ENCODE measurements around the gene ANKRD39. TPM values are rescaled to one million over a fixed set of nuclear protein-coding genes. Genes with fewer than 3 reads are reported as not detected.

ANKRD39 gene
- total RNA-seq, 1 experiment from 2014 or later = 29.4 TPM

DNA sequence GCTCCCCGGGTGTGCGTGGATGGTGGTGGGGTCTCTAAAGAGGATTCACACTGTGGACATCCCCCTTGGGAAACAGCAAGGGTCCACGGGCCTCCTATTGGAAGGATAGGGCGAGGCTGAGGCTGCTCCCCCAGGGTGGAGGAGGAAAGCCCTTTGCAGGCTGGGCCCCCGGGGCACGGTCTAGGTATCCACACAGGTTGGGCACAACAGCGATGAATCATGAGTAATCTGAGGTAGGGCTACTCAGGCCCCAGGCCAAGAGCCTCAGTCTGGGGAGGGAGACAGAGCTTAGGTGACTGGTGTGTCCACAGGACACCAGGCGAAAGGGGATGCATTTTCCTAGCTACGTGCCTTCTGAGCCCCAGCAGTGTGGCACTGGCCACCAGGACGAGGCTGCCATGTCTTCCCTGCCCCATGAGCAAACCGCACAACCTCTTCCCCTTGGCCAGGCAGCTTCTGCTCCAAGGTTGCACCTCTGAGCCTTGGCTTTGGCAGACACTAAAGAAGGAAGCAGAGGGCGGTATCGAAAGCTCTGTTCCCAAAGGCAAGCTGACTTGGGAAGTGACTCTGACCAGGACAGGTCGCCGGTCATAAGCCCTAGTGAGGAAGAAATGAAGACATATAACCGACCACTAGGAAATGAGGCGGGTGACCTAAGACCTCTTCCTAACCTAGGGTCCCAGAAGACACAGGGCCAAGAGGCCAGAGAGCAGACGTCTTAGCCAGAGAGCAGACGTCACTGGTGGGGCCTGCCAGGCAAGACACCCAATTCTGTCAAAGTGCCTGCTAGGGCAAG is 26.7 kb upstream of the ANKRD39 start:
- peak; percentile 74 for ATAC-seq
- no TSS peak for BruUV-seq (replicated peaks)
- peak overlapping the region; percentile 56 for H3K27ac ChIP-seq (ENCODE audit: low read length)
- H3K4me3 ChIP-seq (ENCODE audit: low read length) = no peak overlapping the region
- H3K4me2 ChIP-seq (ENCODE audit: low read length) = peak overlapping the region; percentile 50
- no peaks in the 10 kb centered on the region for H3K9me3 ChIP-seq (ENCODE audit: low read length)
- CTCF ChIA-PET = interaction anchor here (0.6 to 1.2 kb wide), 2 partner anchors 16 to 837 kb away, joined by 3 read pairs; no protein-coding TSS in a partner anchor
- intact Hi-C loops (cut with micrococcal nuclease) = no loop called here
- TF ChIP-seq, protein P1, sequence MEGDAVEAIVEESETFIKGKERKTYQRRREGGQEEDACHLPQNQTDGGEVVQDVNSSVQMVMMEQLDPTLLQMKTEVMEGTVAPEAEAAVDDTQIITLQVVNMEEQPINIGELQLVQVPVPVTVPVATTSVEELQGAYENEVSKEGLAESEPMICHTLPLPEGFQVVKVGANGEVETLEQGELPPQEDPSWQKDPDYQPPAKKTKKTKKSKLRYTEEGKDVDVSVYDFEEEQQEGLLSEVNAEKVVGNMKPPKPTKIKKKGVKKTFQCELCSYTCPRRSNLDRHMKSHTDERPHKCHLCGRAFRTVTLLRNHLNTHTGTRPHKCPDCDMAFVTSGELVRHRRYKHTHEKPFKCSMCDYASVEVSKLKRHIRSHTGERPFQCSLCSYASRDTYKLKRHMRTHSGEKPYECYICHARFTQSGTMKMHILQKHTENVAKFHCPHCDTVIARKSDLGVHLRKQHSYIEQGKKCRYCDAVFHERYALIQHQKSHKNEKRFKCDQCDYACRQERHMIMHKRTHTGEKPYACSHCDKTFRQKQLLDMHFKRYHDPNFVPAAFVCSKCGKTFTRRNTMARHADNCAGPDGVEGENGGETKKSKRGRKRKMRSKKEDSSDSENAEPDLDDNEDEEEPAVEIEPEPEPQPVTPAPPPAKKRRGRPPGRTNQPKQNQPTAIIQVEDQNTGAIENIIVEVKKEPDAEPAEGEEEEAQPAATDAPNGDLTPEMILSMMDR (conservative IDR thresholded peaks at IDR 0.05; ENCODE audit: low read depth, low read length) = no peak
- TF ChIP-seq EZH2phosphoT487 (IDR thresholded peaks at IDR 0.05; ENCODE audit: borderline replicate concordance, low read length) = no peak
- TF ChIP-seq EZH2 (IDR thresholded peaks at IDR 0.05; ENCODE audit: low read length, unreplicated experiment) = no peak
- no peaks in the 10 kb centered on the region for H3K27me3 ChIP-seq (ENCODE audit: low read length)
- H3K36me3 ChIP-seq (ENCODE audit: low read depth, low read length) = no peaks in the 10 kb centered on the region
- no peaks in the 10 kb centered on the region for H4K20me1 ChIP-seq (ENCODE audit: low read length)
- POLR2A ChIA-PET (ENCODE audit: unreplicated experiment) = no interaction called here
- H3K4me1 ChIP-seq (ENCODE audit: insufficient read depth, low read length) = peaks cover 60% of the 10 kb centered on the region
- no peak overlapping the region for H2AFZ ChIP-seq (ENCODE audit: low read length)
- no peak overlapping the region for H3K9ac ChIP-seq (ENCODE audit: low read length)
- no peaks in the 10 kb centered on the region for H3K79me2 ChIP-seq (ENCODE audit: low read length)
- peak; percentile 90 for DNase-seq
- H3K9me2 ChIP-seq (replicated peaks; ENCODE audit: low read length) = no peaks in the 10 kb centered on the region
- H3F3A ChIP-seq (ENCODE audit: low read length, unreplicated experiment) = no peaks in the 10 kb centered on the region

DNA sequence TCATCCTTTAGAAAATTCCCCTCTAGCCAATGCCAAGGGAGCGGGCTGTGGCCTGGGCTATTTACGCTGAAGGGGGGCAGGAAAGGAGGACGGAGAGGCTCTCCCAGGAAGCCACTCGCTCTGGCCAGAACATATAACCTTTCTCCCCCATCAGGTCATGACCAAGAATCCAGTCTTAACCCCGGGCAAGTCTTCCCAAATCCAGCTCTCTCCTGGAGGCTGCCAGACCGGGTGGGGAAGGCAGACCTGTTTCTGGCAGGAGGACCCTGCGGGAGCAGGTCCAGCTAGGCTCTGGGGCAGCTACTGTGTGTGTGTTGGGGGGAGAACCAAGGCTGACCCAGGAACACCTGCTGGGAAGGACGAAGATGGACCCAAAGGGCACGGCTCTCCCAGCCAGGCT is 25.5 kb upstream of the ANKRD39 start:
- Histone ChIP-seq H3K9me3 (ENCODE audit: low read length) (no peaks in the 10 kb centered on the region), H3K27me3 (ENCODE audit: low read length) (no peaks in the 10 kb centered on the region), H2AFZ (ENCODE audit: low read length) (no peak overlapping the region), H3K4me1 (ENCODE audit: insufficient read depth, low read length) (peaks cover 51% of the 10 kb centered on the region), H3K9me2 (replicated peaks; ENCODE audit: low read length) (no peaks in the 10 kb centered on the region), H3K27ac (ENCODE audit: low read length) (no peak overlapping the region), H4K20me1 (ENCODE audit: low read length) (no peaks in the 10 kb centered on the region), H3F3A (ENCODE audit: low read length, unreplicated experiment) (no peaks in the 10 kb centered on the region), H3K79me2 (ENCODE audit: low read length) (no peaks in the 10 kb centered on the region), H3K36me3 (ENCODE audit: low read depth, low read length) (no peaks in the 10 kb centered on the region), H3K4me3 (ENCODE audit: low read length) (no peak overlapping the region), H3K4me2 (ENCODE audit: low read length) (no peak overlapping the region), H3K9ac (ENCODE audit: low read length) (no peak overlapping the region)
- TF ChIP-seq, protein P1 (conservative IDR thresholded peaks at IDR 0.05; ENCODE audit: low read depth, low read length) = no peak
- TF ChIP-seq EZH2phosphoT487 (IDR thresholded peaks at IDR 0.05; ENCODE audit: borderline replicate concordance, low read length) = no peak
- no TSS peak for BruUV-seq (replicated peaks)
- POLR2A ChIA-PET (ENCODE audit: unreplicated experiment) = no interaction called here
- intact Hi-C loops (cut with micrococcal nuclease) = no loop called here
- CTCF ChIA-PET = no interaction called here
- ATAC-seq = no peak
- no peak for DNase-seq

DNA sequence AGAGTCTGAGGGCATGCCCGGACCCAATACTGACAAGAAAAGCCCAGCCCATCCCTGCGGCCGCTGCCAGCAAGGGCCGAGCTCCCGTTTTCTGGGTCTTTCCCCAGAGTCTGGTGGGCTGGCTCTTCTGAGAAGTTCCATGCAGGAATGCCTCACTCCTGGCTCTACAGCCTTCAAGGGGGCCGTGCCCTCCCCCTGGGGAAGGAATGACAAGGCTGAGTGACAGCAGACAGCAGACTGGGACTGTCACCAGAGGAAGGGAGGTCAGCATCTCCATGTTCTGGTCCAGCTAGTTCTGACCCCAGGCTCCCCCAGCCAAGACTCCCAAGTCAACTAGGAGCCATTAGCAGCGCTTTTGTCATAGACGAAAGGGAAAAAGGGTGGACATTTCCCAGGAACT is 25.1 kb upstream of the ANKRD39 start:
- no peak overlapping the region for H3K4me2 ChIP-seq (ENCODE audit: low read length)
- ChIA-PET CTCF (no interaction called here), POLR2A (ENCODE audit: unreplicated experiment) (no interaction called here)
- H3K27me3 ChIP-seq (ENCODE audit: low read length) = no peaks in the 10 kb centered on the region
- no peak overlapping the region for H3K9ac ChIP-seq (ENCODE audit: low read length)
- H3K27ac ChIP-seq (ENCODE audit: low read length) = no peak overlapping the region
- TF ChIP-seq, protein P1 (conservative IDR thresholded peaks at IDR 0.05; ENCODE audit: low read depth, low read length) = no peak
- TF ChIP-seq EZH2phosphoT487 (IDR thresholded peaks at IDR 0.05; ENCODE audit: borderline replicate concordance, low read length) = no peak
- TF ChIP-seq EZH2 (IDR thresholded peaks at IDR 0.05; ENCODE audit: low read length, unreplicated experiment) = no peak
- no peaks in the 10 kb centered on the region for H3K9me2 ChIP-seq (replicated peaks; ENCODE audit: low read length)
- H3K36me3 ChIP-seq (ENCODE audit: low read depth, low read length) = no peaks in the 10 kb centered on the region
- ATAC-seq (no peak), DNase-seq (no peak)
- no TSS peak for BruUV-seq (replicated peaks)
- no peaks in the 10 kb centered on the region for H3F3A ChIP-seq (ENCODE audit: low read length, unreplicated experiment)
- H2AFZ ChIP-seq (ENCODE audit: low read length) = no peak overlapping the region
- peaks cover 47% of the 10 kb centered on the region for H3K4me1 ChIP-seq (ENCODE audit: insufficient read depth, low read length)
- intact Hi-C loops (cut with micrococcal nuclease) = no loop called here
- no peaks in the 10 kb centered on the region for H4K20me1 ChIP-seq (ENCODE audit: low read length)
- no peaks in the 10 kb centered on the region for H3K9me3 ChIP-seq (ENCODE audit: low read length)
- H3K79me2 ChIP-seq (ENCODE audit: low read length) = no peaks in the 10 kb centered on the region
- no peak overlapping the region for H3K4me3 ChIP-seq (ENCODE audit: low read length)

All from PC-3 (cell line).